22Rv1 (cell line): ENCODE results near the gene ADAMTS17.

Experiments
- CTCF ChIP-seq: fragments of 450-650 bp; IDR thresholded peaks from 2 replicates; pipeline ENCODE4 v1.5.1; 2017; ENCODE audit warnings: mild to moderate bottlenecking
- ZFX ChIP-seq: fragments of 450-650 bp; IDR thresholded peaks from 2 replicates; pipeline ENCODE4 v1.6.1; 2017; ENCODE audit warnings: antibody characterized with exemption, borderline replicate concordance

GRCh38 chr15:100345438-100345837 lies 3.7 kb upstream of the ADAMTS17 start:
- no peak for TF ChIP-seq CTCF
- no peak for TF ChIP-seq ZFX
